ENCODE results near the gene RAB11FIP2.
A peak's percentile ranks its signal among the peaks of the same experiment; 100 is the strongest.

Gene RAB11FIP2

GRCh38 chr10:118032564-118032963 lies 14.2 kb downstream of the RAB11FIP2 start:
- DNase-seq: no peak

- no peak for DNase-seq
Observed at GRCh38 chr10:118031351-118032075, 15.2 kb downstream of the RAB11FIP2 start.

- DNase-seq: no peak
Observed at GRCh38 chr10:118028619-118029018, 18.1 kb downstream of the RAB11FIP2 start.

- DNase-seq: no peak
Observed at GRCh38 chr10:118027397-118027796, 19.3 kb downstream of the RAB11FIP2 start.

GRCh38 chr10:118026936-118027335 lies 19.8 kb downstream of the RAB11FIP2 start:
- no peak for DNase-seq

- no peak for DNase-seq
Observed at GRCh38 chr10:118020365-118020764, 26.4 kb downstream of the RAB11FIP2 start.

- no peak for DNase-seq
Observed at GRCh38 chr10:118017850-118018249, 28.9 kb downstream of the RAB11FIP2 start.

- no peak for DNase-seq
Observed at GRCh38 chr10:118017071-118017740, 29.5 kb downstream of the RAB11FIP2 start.

GRCh38 chr10:118012952-118013525 lies 33.7 kb downstream of the RAB11FIP2 start:
- DNase-seq: no peak

- no peak for DNase-seq
Observed at GRCh38 chr10:118007773-118008172, 39.0 kb downstream of the RAB11FIP2 start.

- no peak for DNase-seq
Observed at GRCh38 chr10:118003126-118003525, 43.6 kb downstream of the RAB11FIP2 start.

GRCh38 chr10:118002581-118002980 lies 44.2 kb downstream of the RAB11FIP2 start:
- peak; percentile 5 for DNase-seq

GRCh38 chr10:117997673-117998072 lies 49.1 kb downstream of the RAB11FIP2 start:
- no peak for DNase-seq

GRCh38 chr10:117996709-117997108 lies 50.0 kb downstream of the RAB11FIP2 start:
- no peak for DNase-seq

GRCh38 chr10:117994771-117995170 lies 52.0 kb downstream of the RAB11FIP2 start:
- no peak for DNase-seq

GRCh38 chr10:117993166-117993565 lies 53.6 kb downstream of the RAB11FIP2 start:
- DNase-seq: no peak

GRCh38 chr10:117991701-117992100 lies 55.0 kb downstream of the RAB11FIP2 start:
- no peak for DNase-seq

- no peak for DNase-seq
Observed at GRCh38 chr10:117989962-117990361, 56.8 kb downstream of the RAB11FIP2 start.

GRCh38 chr10:117988814-117989213 lies 57.9 kb downstream of the RAB11FIP2 start:
- no peak for DNase-seq

- DNase-seq: no peak
Observed at GRCh38 chr10:117987244-117987909, 59.4 kb downstream of the RAB11FIP2 start.

- DNase-seq: no peak
Observed at GRCh38 chr10:117983961-117984360, 62.8 kb downstream of the RAB11FIP2 start.

GRCh38 chr10:117980755-117981702 lies 65.7 kb downstream of the RAB11FIP2 start:
- no peak for DNase-seq

Measured in stimulated activated CD4-positive, alpha-beta T cell treated with anti-CD3 and anti-CD28 coated beads, Interleukin-15, amount 100 ng/mL, for 24 hours (primary cell).